ENCODE measurements around the gene RCAN2.

The RCAN2 gene

DNA sequence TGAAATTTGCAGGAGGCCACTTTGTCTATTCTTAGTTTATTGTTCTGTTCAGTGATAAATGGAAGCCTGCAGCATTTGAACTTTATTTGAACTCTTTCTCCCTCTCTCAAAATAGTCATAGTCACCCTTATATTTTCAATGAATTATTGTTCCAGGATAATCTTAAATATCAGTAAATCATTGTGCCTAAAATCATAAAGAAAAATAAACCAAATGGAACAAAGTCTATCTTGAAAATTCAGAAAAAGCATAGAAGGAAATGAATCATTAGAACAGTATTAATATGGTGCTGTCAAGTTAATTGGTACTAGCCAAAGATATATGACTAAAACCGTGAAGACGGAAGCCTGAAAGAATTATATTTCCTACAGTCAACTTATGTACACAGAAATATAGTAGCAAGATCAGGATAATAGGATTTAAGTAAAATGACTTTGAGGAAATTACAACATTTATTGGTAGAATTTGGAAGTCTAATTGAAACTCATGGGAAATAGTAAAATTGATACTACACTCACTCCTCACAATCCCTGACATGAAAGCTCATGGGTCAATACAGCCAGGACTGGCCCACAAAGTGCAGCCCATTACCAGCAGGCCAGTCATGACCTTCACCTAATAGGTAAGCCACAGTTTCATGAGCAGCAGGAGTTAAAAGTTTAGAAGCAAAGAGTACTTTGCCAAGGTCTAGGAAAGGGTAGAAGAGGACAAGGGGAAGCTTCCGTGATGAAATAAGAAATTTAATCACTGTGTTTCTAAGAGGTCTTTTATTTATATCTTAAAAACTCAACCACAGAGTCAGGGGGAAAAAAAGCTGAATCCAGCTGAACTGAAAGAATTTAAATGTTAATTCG lies 200.6 kb downstream of the RCAN2 start:
- peak; percentile 12 for DNase-seq (ENCODE audit: low spot score)

DNA sequence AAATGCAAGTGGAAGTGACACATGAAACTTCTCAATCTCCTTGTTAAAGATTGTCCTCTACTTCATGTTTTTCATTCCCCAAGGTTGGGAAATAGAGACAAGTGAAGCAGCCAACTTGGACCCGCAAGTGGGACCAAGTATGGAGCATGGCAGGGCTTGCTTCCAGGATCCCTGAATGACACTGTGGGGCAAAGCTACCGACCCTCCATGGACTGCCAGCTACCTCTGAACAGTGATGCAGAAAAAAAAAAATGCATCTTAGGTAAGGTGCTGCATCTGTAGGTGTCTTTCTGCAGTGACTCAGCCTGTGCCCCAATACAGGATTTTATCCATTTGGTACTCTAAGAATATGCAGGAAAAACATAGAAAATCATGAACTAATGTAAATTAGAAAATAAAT lies 201.4 kb downstream of the RCAN2 start:
- no peak for DNase-seq (ENCODE audit: low spot score)

DNA sequence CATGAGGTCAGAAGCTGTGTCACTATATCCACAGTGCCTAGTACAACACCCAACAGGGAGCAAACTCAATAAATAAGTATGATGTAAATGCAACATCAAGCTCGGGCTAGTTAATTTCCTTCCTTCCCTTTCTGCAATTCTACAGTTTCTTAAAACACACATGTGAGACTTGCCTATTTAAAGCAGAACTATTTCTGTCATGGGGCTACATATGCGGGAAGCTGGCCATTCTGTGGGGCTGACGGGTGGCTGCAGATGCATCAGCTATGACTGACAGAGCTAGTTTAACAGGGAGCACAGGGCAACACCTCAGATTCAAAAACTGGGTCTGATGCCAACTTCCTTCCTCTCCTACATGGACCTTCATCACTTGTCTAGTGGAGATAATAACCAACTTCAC lies 202.4 kb downstream of the RCAN2 start:
- no peak for DNase-seq (ENCODE audit: low spot score)

DNA sequence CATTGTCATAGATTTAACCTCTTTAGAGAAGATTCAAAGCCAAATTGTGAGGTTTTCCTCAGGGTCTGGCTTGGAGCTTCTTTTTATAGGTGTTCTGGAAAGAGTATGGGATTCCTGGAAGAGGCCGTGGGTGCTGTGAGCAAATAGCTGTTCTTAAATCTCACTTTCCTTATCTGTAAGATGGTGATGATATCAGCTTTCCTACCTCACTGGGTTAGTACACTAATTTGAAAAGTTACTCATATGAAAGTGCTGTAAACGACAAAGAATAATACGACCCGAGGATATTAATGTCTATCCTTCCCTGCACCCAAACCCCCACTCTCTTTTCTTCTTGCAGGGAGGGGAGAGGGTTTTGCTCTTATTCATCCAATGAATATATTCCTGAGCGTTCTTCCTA lies 203.6 kb downstream of the RCAN2 start:
- no peak for DNase-seq (ENCODE audit: low spot score)

DNA sequence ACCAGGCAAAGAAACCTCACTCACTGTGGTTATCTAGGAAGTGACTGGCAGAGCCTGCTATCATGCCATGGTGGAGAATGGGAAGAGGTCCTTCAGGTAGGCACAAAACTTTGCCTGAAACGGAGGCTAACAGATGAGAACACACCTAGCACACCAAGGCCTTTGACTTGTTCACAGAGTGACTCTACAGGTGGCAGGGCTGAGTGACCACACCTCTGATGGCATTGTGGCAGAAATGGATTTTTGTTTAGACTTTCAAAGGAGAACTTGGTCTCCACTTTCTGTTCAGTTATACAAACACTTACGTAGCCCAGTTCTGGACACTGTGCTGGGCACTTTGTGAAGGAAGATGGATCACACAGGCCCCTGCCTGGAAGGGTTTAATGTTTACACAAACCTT lies 204.2 kb downstream of the RCAN2 start:
- DNase-seq (ENCODE audit: low spot score), result no peak

DNA sequence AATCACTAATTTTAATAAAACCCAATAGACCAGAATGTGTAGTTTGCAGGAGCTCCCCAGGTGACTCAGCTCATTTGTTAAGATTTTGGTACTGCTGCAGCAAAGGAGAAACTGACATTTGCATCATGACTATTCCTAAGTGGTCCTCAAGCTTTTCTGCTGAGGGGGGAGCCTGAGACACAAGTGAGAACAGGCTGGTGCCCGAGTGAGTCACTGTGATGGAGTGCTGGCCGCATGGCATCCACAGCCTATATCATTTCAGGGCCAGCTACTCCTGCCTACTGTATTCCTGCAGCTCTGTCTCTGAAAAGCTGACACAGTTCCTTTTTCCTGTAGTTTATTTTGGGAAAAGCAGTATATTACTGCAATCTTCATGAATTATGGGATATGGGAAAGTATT lies 206.8 kb downstream of the RCAN2 start:
- no peak for DNase-seq (ENCODE audit: low spot score)

DNA sequence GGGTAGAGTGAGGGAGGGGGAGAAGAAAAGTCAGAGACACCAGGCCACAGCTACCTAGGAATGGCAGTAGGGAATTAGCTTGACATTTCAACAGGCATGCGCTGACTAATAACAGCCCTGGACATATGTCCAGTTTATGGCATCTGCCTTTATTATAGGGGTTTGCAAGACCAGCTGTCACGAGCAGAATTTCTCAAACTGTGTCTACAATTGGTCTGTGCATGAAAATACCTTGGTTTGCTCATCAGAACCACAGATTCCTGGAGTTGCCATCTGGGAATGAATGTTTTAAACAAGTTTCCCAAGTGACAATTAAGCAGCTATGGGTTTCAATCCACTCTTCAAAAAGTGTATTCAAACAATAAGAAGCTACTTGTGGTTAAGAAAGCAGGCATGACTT lies 210.1 kb downstream of the RCAN2 start:
- no peak for DNase-seq (ENCODE audit: low spot score)

DNA sequence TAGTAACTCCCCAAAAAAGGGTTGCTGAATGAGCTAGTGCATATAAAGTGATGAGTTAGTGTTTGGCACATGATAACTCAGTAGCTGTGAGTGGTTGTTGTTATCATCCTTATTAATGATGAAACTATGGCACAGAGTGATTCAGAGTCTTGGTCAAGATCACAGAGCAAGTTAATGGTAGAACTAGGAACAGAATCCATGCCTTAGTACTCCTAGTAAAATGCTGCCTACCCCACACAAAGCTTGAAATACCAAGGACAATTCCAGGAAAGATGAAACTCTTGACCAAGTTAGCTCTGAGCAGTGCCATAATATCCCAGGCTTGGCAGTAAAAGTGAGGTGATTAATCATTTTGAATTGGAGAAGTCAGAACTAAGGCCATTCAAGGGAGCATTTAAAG lies 211.4 kb downstream of the RCAN2 start:
- DNase-seq (ENCODE audit: low spot score), result no peak

DNA sequence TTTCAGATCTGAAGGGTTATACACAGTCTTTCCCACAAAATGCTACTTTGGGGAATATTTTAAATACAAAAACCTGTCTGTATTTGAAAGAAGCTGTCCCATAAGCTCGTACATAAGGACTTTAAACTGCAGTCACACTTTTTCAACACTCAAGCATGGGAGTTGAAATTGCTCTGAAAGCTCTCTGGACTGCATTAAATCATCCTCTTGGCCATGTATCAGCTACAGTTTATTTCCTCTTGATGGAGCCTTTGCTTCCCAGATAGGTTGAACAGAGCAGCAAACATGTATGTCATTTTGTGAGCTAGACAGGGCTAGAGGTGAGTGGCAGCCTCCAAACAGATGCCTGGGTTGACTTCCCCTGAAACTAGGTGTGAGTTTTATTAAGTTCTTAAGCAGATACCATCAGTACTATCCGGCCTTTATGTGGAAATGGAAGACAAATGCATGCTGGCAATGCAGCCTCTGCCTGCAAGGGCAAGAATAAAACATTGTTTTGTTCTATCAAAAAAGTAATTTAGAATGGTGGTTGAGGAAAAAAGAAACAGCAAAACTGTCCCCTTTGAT lies 214.6 kb downstream of the RCAN2 start:
- DNase-seq (ENCODE audit: low spot score), result no peak

DNA sequence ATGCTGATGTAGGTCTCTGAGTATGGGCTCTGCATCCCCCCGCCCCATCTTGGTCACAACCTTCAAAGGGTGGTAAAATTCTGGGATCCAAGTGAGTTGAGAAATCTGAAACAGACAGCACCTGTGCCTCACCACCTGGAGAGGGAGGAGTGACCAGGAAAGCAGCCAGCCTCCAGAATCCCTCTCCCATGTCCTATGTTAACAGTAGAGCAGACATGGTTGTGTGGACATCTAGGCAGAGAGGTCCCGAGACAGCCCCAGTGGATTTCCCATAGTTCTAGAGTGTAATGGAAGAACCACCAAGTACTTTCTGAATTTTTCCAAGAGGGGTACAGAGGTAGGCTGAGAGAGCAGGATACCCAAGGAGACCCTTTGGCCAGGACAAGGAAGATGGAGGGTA lies 216.7 kb downstream of the RCAN2 start:
- no peak for DNase-seq (ENCODE audit: low spot score)

DNA sequence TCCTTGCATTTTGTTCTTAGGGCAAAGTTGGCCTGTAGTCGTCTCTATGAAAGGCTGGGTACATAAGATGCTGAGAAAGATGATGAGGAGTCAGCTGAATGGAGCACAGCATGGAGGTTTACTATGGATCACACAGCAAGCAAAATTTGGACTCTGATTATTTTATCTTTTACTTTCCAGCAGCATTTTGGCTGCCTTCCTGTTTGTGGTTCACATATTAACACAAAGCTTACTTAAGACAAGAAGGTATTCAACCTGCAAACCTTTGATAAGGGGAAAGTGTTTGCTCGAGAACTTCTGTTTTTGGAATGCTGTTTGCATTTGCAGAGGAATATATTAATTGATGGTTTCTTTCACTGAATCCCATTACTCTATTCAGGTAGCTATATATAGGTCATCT lies 217.3 kb downstream of the RCAN2 start:
- DNase-seq (ENCODE audit: low spot score), result no peak

DNA sequence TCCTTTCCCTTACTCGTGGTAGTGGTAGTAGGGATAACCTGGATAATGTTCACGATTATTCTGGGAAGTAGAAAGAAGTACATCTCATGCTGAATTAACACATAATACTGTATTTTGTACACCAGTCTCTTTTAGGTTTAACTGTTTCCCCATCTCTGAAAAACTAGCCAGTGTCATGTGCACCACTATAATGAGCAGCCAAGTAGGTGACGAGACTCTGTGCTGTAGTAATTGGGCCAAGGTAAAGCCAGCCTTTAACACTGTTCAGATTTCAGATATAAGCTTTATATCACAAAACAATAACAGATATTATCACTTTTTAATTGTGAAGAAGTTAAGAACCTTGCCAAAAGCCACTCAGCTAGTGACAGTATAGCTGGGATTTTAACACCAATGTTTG lies 219.5 kb downstream of the RCAN2 start:
- no peak for DNase-seq (ENCODE audit: low spot score)

DNA sequence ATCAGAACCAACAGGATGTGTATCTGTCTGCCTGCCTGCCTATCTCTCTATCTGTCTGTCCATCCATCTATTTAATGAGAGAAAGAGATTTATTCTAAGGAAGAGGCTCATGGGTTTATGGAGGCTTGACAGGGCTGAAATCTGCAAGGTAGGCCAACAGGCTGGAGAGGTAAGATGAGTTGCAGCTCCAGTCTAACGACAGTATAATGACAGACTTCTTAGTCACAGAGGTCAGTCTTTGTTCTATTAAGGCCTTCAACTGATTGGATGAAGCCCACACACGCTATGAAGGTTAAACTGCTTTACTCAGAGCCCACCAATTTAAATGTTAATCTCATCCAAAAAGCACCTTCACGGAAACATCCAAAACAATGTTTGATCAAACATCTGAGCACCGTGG lies 220.1 kb downstream of the RCAN2 start:
- no peak for DNase-seq (ENCODE audit: low spot score)

DNA sequence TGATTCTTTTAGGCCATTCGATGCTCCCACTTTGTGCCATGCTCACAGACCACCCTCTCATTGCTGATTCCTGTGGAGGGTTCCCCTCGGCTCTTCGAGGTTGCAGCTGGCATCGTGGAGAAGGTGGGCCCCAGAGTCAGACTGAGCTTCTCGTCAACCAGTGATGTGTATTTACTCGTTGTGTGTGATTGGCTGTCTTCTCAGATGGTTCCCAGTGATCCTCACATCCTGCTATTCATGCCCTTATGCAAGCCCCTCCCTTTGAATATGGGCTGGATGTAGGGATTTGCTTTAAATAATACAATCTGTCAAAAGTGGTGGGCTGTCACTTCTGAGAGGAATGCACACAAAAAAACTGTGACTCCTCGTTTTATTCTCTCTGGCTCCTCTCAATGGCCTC lies 220.9 kb downstream of the RCAN2 start:
- DNase-seq (ENCODE audit: low spot score), result no peak

DNA sequence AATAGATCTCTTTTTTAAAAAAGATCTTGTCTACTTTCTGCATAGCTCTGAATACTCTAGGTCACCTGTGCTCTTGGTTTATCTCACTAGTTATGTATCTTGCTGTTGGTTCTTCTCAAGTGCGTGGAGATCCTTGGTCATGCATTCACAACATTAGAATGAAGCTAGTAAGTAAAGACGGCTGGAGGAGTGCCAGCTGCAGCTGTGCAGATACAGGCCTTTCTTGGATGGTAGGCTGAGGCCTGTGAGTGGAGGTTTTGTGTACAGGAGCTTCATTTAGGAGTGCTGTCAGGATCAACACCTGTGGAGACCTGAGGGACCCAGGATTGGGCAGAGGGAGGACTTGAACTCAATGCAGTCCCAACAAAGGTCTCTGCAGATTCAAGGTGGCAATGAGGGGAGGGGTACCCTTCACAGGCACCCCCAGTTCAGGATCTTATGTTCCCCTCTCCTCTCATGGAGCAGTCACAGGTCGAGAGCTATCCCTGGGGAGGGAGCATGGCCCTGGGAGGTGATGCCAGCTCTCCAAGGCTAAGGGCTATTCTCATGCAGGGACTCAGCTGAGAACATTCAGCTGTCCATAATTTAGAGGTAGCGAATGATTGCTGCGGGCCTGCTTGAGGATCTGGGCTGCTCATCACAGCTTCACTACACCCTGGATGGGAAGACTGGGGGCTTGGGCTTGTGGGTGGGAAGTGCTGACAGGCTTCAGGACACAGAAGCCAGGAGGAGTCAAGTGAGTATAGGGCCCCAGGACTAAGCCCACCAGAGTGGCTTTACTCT lies 221.6 kb downstream of the RCAN2 start:
- DNase-seq (ENCODE audit: low spot score), result no peak

DNA sequence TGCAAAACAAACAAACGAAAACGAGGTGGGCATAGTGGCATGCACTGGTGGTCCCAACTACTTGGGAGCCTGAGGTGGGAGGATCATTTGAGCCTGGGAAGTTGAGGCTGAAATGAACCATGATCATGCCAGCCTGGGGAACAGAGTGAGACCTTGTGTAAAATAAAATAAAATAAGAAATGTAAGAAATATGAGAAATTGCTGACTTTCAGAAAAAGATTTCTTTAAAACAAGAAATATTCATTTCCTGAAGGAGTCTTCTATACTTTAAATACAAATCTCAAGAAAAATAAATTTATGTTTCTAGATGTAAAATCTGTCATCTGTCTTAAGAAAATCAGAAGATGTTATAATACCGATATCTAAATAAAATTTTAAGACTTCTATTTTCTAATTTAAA lies 223.7 kb downstream of the RCAN2 start:
- no peak for DNase-seq (ENCODE audit: low spot score)

DNA sequence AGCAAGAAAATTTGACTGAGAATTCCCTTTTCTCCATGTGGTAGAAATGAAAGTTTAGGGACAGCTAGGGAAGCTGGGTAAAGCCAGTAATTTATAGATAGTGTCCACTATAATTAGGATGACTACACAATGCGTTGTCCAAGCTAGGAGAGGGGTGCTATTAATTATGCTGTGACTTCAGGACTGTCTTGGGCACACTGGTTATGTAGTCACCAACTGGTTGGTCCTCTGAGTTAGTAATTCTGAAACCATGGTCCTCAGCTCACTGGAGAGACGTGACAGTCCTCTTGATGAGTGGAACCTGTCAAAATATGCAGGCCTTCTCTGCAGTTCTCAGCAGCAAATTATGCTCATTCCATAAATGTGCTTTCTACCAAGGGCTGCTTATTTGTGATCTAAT lies 225.9 kb downstream of the RCAN2 start:
- DNase-seq (ENCODE audit: low spot score), result no peak

DNA sequence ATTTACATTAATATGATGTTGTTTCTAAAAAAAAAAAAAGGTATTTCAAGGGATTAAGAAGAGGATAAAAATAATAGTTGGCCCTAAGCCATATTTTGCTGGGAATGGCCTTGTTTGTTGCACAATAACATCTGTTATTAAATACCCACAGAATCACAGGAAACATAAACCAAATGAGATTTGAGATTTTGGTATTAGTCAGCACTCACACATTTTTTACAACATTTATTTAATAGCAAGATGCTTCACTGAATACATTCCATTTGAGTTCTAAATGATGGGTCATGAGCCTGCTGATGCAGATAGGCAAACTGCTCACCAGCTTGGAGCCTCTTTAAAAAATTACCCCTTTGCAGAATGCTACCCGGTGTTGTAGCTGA lies 227.6 kb downstream of the RCAN2 start:
- DNase-seq (ENCODE audit: low spot score), result peak; percentile 44

DNA sequence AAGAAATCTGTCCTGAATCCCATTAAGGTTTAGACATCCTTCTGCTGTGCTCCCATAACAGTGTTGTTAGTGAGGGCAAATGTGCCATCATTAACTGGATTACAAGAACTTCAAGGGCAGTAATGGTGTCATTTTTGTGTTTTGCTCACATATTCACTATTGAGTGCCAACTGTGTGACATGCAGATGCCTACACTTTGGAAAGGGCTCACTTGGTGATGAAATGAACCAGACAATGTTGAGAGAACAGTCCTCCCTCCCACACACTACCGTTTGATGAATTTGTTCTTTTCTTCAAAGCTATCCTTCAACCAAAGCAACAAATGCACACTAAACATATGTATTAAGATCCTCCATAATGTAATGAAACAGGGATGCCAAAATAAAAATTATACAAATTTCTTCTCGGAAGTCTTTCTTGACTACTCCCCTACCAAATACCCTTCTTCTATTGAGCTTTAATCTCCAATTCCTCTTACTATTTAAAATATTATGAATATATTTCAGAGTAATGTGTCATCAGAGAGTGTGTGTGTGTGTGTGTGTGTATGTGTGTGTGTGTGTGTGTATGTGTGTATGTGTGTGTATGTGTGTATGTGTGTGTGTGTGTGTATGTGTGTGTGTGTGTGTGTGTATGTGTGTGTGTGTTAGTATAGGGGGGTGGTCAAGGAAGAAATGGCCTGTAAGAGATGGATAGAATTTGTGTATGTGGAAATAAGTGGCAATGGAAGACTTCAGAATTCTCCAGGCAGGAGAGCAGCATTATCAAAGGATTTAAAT lies 228.1 kb downstream of the RCAN2 start:
- DNase-seq (ENCODE audit: low spot score), result no peak

DNA sequence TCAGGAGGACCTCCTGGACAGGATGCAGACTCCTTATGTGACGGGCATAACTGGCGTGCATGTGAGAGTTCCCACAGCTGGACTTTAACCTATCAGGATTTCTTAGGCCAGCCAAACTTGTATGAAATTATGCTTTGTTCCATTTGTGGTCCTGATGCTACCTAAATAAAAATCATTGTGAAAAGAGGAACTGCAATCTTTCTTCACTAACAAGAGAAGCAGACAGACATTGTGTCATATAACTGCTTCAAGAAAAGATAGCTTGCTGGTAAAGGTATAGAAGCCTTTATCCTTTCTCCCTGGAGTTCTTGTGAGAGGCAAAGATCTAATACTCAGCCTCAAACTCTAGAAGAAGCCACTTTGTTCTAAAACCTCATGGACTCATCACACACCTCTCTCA lies 233.0 kb downstream of the RCAN2 start:
- DNase-seq (ENCODE audit: low spot score), result no peak

DNA sequence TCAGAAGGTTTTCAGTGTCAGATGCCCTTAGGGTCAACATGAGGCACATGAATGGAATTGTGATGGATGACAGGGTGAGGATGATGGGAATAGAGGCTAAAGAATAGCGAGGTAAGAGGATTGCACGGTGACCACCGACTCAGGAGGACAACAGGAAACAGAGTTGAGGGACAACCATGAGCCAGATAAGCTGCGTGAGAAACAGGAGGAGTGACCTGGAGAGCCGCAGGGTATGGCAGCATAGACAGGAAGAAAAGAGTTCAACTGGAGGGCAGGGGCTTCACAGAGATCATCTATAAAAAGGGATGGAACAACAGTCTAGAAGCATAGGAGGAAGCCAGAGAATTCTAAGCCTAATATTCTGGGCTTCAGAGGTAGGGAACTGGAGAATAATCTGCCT lies 235.7 kb downstream of the RCAN2 start:
- peak; percentile 38 for DNase-seq (ENCODE audit: low spot score)

DNA sequence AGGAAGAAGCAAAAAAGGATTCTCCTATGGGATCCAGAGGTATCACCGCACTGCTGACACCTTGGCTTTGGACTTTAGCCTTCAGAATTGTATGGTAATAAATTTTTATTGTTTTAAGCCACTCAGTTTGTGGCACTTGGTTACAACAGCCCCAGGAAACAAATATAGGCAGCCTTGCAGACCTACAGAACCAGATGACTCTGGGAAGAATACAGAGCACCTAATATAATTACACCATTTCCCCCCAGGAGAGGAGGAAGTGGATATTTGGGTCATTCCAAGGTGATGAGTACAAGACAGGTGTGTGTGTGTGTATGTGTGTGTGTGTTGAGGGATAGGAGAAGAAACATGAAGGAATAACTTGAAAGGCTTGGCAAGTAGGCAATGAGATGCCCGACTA lies 236.3 kb downstream of the RCAN2 start:
- DNase-seq (ENCODE audit: low spot score), result no peak

DNA sequence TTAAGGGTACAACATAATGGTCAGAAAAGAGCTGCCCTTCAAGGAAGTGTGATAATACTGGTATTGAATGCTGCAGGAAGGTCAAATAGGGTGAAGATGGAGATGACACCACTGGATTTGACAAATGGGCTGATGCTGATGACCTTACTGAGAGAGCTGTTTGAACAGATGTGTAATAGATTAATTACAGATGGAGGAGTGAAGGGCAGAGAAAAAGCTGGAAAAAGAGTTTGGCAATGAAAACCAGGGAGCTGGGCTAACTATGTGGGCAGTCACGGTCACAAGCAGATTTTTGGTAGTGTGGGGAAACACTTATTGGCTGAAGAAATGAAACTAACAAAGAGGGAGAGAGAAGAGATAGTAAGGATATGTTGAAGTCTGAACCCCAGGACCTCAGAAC lies 236.9 kb downstream of the RCAN2 start:
- DNase-seq (ENCODE audit: low spot score), result no peak
